Loucy (cell line): Measurements from ENCODE around the gene FAM135A.

ENCODE experiments used
- CTCF ChIP-seq: fragments of 200-600 bp; sonication (generic); conservative IDR thresholded peaks from 2 replicates; pipeline ENCODE4 v1.5.1; 2014; ENCODE audit warnings: mild to moderate bottlenecking, antibody characterized with exemption, low read length
- EZH2phosphoT487 ChIP-seq: fragments of 200-600 bp; IDR thresholded peaks from 2 replicates; pipeline ENCODE4 v1.6.1; 2018; ENCODE audit warnings: antibody characterized with exemption, mild to moderate bottlenecking, moderate library complexity, borderline replicate concordance

- TF ChIP-seq CTCF: no peak
- TF ChIP-seq EZH2phosphoT487: no peak
Observed at GRCh38 chr6:70518723-70519122, 105.4 kb downstream of the FAM135A start.
